ENCODE results near the gene OR1M1.

- TF ChIP-seq EZH2 (IDR thresholded peaks at IDR 0.05; ENCODE audit: low read length, unreplicated experiment) (no peak), CTCF (conservative IDR thresholded peaks at IDR 0.05; ENCODE audit: low read depth, low read length) (no peak), EZH2phosphoT487 (IDR thresholded peaks at IDR 0.05; ENCODE audit: borderline replicate concordance, low read length) (no peak)
These were observed 23.1 kb downstream of the OR1M1 start for GRCh38 chr19:9109959-9110358.

All from PC-3 (cell line).